ENCODE measurements around the gene ACAD8. TPM values are rescaled to one million over a fixed set of nuclear protein-coding genes. Genes with fewer than 3 reads are reported as not detected.

The ACAD8 gene
- total RNA-seq, 2 donors from 2014 or later = 39.4 to 46.1 TPM

GRCh38 chr11:134289167-134289566, 35.8 kb downstream of the ACAD8 start:
- no peaks in the 10 kb centered on the region for H3K27me3 ChIP-seq (replicated peaks; ENCODE audit: insufficient read depth)
- no peaks in the 10 kb centered on the region for H3K9me3 ChIP-seq
- H3K4me1 ChIP-seq (replicated peaks) = no peaks in the 10 kb centered on the region
- intact Hi-C loops (cut with DNase I) = no loop called here
- 79% methylated on average over 4 of the region's 4 CpGs for WGBS
- TF ChIP-seq POLR2A (IDR thresholded peaks at IDR 0.05) = no peak
- no peak for TF ChIP-seq CTCF (IDR thresholded peaks at IDR 0.05)
- no peak for TF ChIP-seq POLR2AphosphoS5 (IDR thresholded peaks at IDR 0.05)
- no peaks in the 10 kb centered on the region for H3K36me3 ChIP-seq
- no peak for DNase-seq (ENCODE audit: low spot score)
- no peak overlapping the region for H3K4me3 ChIP-seq
- no peak overlapping the region for H3K27ac ChIP-seq

- DNase-seq (ENCODE audit: low spot score) = no peak
- intact Hi-C loops (cut with DNase I) = no loop called here
- Histone ChIP-seq H3K4me3 (no peak overlapping the region), H3K27ac (no peak overlapping the region), H3K27me3 (replicated peaks; ENCODE audit: insufficient read depth) (no peaks in the 10 kb centered on the region), H3K9me3 (no peaks in the 10 kb centered on the region), H3K36me3 (no peaks in the 10 kb centered on the region), H3K4me1 (replicated peaks) (no peaks in the 10 kb centered on the region)
- TF ChIP-seq POLR2A (IDR thresholded peaks at IDR 0.05) = no peak
- 41% methylated on average over 12 of the region's 12 CpGs for WGBS
These were observed 36.4 kb downstream of the ACAD8 start for GRCh38 chr11:134289789-134290188.

- WGBS = 92% methylated on average over 7 of the region's 7 CpGs
- Histone ChIP-seq H3K4me3 (no peak overlapping the region), H3K9me3 (no peaks in the 10 kb centered on the region), H3K27me3 (replicated peaks; ENCODE audit: insufficient read depth) (no peaks in the 10 kb centered on the region), H3K27ac (no peak overlapping the region), H3K4me1 (replicated peaks) (no peaks in the 10 kb centered on the region), H3K36me3 (no peaks in the 10 kb centered on the region)
- TF ChIP-seq POLR2AphosphoS5 (IDR thresholded peaks at IDR 0.05) (no peak), POLR2A (IDR thresholded peaks at IDR 0.05) (no peak), CTCF (IDR thresholded peaks at IDR 0.05) (no peak)
- no peak for DNase-seq (ENCODE audit: low spot score)
- intact Hi-C loops (cut with DNase I) = no loop called here
These were observed 37.3 kb downstream of the ACAD8 start for GRCh38 chr11:134290646-134291045.

GRCh38 chr11:134291196-134291595, 37.8 kb downstream of the ACAD8 start:
- WGBS = 96% methylated on average over 6 of the region's 6 CpGs
- Histone ChIP-seq H3K4me3 (no peak overlapping the region), H3K36me3 (no peaks in the 10 kb centered on the region), H3K27ac (no peak overlapping the region), H3K4me1 (replicated peaks) (no peaks in the 10 kb centered on the region), H3K27me3 (replicated peaks; ENCODE audit: insufficient read depth) (no peaks in the 10 kb centered on the region), H3K9me3 (no peaks in the 10 kb centered on the region)
- no peak for DNase-seq (ENCODE audit: low spot score)
- TF ChIP-seq POLR2A (IDR thresholded peaks at IDR 0.05) (no peak), POLR2AphosphoS5 (IDR thresholded peaks at IDR 0.05) (no peak), CTCF (IDR thresholded peaks at IDR 0.05) (no peak)
- intact Hi-C loops (cut with DNase I) = no loop called here

GRCh38 chr11:134292661-134293060, 39.3 kb downstream of the ACAD8 start:
- TF ChIP-seq POLR2AphosphoS5 (IDR thresholded peaks at IDR 0.05) = no peak
- no peak for TF ChIP-seq POLR2A (IDR thresholded peaks at IDR 0.05)
- TF ChIP-seq CTCF (IDR thresholded peaks at IDR 0.05) = no peak
- intact Hi-C loops (cut with DNase I) = no loop called here
- WGBS = 87% methylated on average over 15 of the region's 15 CpGs
- no peaks in the 10 kb centered on the region for H3K27me3 ChIP-seq (replicated peaks; ENCODE audit: insufficient read depth)
- no peak for DNase-seq (ENCODE audit: low spot score)
- no peak overlapping the region for H3K27ac ChIP-seq
- H3K36me3 ChIP-seq = no peaks in the 10 kb centered on the region
- no peak overlapping the region for H3K4me3 ChIP-seq
- H3K4me1 ChIP-seq (replicated peaks) = no peaks in the 10 kb centered on the region
- no peaks in the 10 kb centered on the region for H3K9me3 ChIP-seq
